Stimulated activated naive CD8-positive, alpha-beta T cell treated with anti-CD3 and anti-CD28 coated beads, Interleukin-15, Interleukin-2, amounts not matched to agents 100 ng/mL and 50 ng/mL, for 24 hours (primary cell): ENCODE data around the gene SLC35E1.

Experiments used
- H3K27ac Mint-ChIP-seq: one replicate; pipeline ENCODE4 v1.8.0; 2021; ENCODE audit warnings: mild to moderate bottlenecking, mixed read lengths
- H3K27me3 Mint-ChIP-seq: one replicate; pipeline ENCODE4 v1.8.0; 2021; ENCODE audit warnings: mixed read lengths
- H3K36me3 Mint-ChIP-seq: one replicate; pipeline ENCODE4 v1.8.0; 2021; ENCODE audit warnings: low read depth, mixed read lengths
- H3K4me1 Mint-ChIP-seq: one replicate; pipeline ENCODE4 v1.8.0; 2021; ENCODE audit warnings: low read depth, mixed read lengths
- H3K4me3 Mint-ChIP-seq: one replicate; pipeline ENCODE4 v1.8.0; 2021; ENCODE audit warnings: mild to moderate bottlenecking, mixed read lengths
- H3K9me3 Mint-ChIP-seq: one replicate; pipeline ENCODE4 v1.8.0; 2021; ENCODE audit warnings: mixed read lengths

SLC35E1 gene

DNA sequence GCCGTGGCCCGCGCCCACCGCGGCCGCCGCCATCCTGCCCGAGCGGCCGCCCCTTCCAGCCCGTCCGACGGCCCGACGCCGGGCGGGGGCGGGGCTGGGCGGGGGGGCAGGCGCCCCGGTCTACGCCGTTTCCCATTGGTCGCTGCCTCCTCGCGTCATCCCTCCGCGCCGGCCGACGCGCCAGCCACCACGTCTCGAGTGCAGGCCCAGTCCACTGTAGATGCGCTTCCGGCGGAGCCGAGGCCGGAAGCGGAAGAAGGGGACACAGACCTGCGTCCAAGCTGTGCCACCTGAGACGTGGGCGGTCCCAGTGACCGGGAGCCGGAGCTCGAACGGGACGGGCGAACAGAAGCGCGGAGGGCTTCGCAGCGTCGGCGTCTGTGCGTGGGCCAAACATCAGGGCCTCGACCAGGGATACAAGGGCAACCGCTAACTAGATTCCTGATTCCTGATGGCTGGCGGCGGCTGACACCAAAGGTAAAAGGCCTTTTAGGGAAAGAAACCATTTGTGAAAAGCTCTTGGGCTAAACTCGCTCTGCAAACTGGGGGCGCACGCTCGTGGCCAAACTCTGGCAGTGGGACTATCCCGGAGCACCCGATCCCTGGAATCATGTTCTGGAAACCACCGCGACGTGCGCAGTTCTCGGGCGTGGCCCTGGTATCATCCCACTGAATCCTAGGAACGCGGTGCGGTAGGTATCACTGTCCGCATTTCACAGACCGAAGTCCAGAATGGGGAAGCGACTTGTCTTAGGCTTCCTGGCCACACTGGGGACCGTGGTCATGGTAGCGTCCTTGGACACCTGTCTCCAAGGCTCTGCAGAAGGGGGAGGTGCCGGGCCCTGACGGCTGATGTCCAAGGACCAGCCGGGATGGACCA, at the start of gene SLC35E1:
SLC35E1 (minus strand) TSS at position 84 of the 880 bp plus-strand sequence; CDS start at position 33, 51 bp downstream.
- H3K27ac Mint-ChIP-seq: peak within 1 kb of the TSS; percentile 93
- no peaks in the 10 kb centered on the region for H3K9me3 Mint-ChIP-seq
- H3K4me3 Mint-ChIP-seq: peak within 1 kb of the TSS; percentile 94
- no peaks in the 10 kb centered on the region for H3K27me3 Mint-ChIP-seq
- H3K36me3 Mint-ChIP-seq: peaks cover 42% of the 10 kb centered on the region
- H3K4me1 Mint-ChIP-seq: peaks cover 54% of the 10 kb centered on the region

DNA sequence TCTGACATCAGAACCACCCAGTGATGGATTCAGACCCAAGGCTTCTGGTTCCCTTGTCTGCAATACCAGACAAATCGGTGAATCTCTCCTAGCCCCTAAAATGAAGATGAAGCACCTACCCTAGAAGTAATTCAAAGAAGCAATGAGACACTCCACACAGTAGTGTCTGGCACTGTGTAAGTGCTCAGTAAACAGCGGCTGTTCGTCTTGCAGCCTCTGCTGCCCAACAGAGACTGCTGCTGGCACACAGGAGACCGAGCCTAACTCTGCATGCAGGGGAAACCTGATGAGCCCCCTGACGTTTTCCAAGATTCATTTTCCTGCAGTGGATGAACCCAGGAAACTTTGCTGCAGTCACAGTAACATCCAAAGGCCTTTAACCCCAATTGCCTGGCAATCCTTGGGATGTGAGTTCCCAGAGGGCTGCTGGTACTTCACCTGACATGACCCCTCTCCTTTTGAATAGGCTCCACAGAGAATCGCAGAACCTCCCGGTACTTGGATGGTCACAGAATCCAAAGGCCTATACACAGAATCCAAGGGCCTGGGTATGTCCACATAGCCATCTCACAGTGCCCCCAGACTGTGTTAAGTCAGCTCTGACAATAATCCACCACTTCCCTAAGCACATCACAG, 49.1 kb upstream of the SLC35E1 start:
- Mint-ChIP-seq H3K9me3 (no peaks in the 10 kb centered on the region), H3K4me1 (peaks cover 70% of the 10 kb centered on the region), H3K4me3 (no peak overlapping the region), H3K27me3 (no peaks in the 10 kb centered on the region), H3K27ac (no peak overlapping the region), H3K36me3 (peaks cover 21% of the 10 kb centered on the region)

DNA sequence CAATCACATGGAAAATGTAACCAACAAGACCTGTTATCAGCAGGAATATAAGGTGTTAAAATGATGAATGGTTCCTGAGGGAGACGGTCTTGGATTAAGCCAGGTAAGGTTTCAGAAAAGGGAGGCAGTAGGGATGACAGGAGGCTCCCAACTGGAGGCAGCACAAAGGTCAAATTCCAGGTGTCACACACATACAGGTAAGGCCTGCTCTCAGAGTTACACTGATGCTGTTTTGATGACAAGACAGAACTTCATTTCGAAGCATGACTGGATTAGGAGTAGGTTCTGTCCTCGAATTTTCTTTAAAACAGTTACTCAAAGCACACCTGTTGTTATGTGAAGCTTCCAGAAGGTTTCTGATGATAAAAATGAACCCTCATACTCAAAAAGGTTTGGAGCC, 48.4 kb upstream of the SLC35E1 start:
- no peaks in the 10 kb centered on the region for H3K27me3 Mint-ChIP-seq
- peaks cover 70% of the 10 kb centered on the region for H3K4me1 Mint-ChIP-seq
- H3K36me3 Mint-ChIP-seq: peaks cover 14% of the 10 kb centered on the region
- H3K4me3 Mint-ChIP-seq: no peak overlapping the region
- no peaks in the 10 kb centered on the region for H3K9me3 Mint-ChIP-seq
- no peak overlapping the region for H3K27ac Mint-ChIP-seq

GRCh38 chr19:16620018-16620417, 47.8 kb upstream of the SLC35E1 start:
- Mint-ChIP-seq H3K4me3 (no peak overlapping the region), H3K9me3 (no peaks in the 10 kb centered on the region), H3K27me3 (no peaks in the 10 kb centered on the region), H3K4me1 (peaks cover 70% of the 10 kb centered on the region), H3K36me3 (peaks cover 8% of the 10 kb centered on the region), H3K27ac (no peak overlapping the region)

GRCh38 chr19:16619457-16619856, 47.2 kb upstream of the SLC35E1 start:
- peaks cover 70% of the 10 kb centered on the region for H3K4me1 Mint-ChIP-seq
- H3K9me3 Mint-ChIP-seq: no peaks in the 10 kb centered on the region
- peaks cover 7% of the 10 kb centered on the region for H3K36me3 Mint-ChIP-seq
- H3K27me3 Mint-ChIP-seq: no peaks in the 10 kb centered on the region
- H3K4me3 Mint-ChIP-seq: no peak overlapping the region
- no peak overlapping the region for H3K27ac Mint-ChIP-seq

DNA sequence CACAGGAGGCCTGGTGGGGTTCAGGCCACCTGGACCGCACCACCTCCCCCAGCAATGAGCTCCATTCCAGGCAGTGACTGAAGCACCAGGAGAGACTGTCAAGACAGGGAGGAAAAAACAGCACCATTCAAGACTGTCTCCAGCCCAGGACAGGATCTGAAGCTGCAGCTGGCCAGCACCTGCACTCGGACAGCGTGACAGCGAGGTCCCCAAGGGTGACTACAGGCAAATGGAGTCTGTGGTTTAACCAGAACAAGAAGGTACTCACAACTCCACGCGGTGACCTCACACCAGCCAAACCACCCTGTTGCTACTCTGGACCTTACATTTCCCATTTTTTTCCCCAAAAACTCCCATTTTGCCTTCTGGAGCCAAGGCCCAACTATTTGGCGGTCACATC, 46.0 kb upstream of the SLC35E1 start:
- Mint-ChIP-seq H3K9me3 (no peaks in the 10 kb centered on the region), H3K4me1 (peaks cover 71% of the 10 kb centered on the region), H3K27me3 (no peaks in the 10 kb centered on the region), H3K27ac (peak overlapping the region; percentile 54), H3K36me3 (peaks cover 3% of the 10 kb centered on the region), H3K4me3 (no peak overlapping the region)

DNA sequence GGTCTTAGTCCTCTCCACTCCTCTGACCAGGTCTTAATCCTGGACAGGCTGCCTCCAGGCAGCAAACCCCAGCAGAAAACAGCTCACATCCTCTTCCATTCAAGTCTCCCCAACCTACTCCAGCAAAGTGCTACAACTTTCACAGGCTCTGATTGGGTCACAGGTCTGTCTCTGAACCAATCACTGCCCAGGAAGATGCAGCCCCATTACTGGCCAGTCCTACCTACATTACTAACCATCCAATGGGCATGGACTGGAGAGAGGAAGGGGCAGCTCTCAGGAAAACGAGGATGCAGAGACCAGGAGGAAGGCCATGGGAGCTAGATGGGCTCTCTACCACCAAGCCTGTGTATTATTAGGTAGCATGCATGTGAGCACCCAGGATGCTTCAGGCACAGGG, 43.6 kb upstream of the SLC35E1 start:
- Mint-ChIP-seq H3K27me3 (no peaks in the 10 kb centered on the region), H3K27ac (no peak overlapping the region), H3K9me3 (no peaks in the 10 kb centered on the region), H3K4me1 (peaks cover 85% of the 10 kb centered on the region), H3K4me3 (no peak overlapping the region), H3K36me3 (no peaks in the 10 kb centered on the region)

- H3K9me3 Mint-ChIP-seq: no peaks in the 10 kb centered on the region
- H3K27me3 Mint-ChIP-seq: no peaks in the 10 kb centered on the region
- H3K27ac Mint-ChIP-seq: peak overlapping the region; percentile 68
- H3K36me3 Mint-ChIP-seq: no peaks in the 10 kb centered on the region
- H3K4me3 Mint-ChIP-seq: peak overlapping the region; percentile 2
- H3K4me1 Mint-ChIP-seq: peaks cover 85% of the 10 kb centered on the region
These were observed 42.7 kb upstream of the SLC35E1 start for GRCh38 chr19:16614941-16615340.

- Mint-ChIP-seq H3K4me1 (peaks cover 82% of the 10 kb centered on the region), H3K4me3 (no peak overlapping the region), H3K36me3 (no peaks in the 10 kb centered on the region), H3K27ac (no peak overlapping the region), H3K27me3 (no peaks in the 10 kb centered on the region), H3K9me3 (no peaks in the 10 kb centered on the region)
These were observed 41.6 kb upstream of the SLC35E1 start for GRCh38 chr19:16613841-16614240.

DNA sequence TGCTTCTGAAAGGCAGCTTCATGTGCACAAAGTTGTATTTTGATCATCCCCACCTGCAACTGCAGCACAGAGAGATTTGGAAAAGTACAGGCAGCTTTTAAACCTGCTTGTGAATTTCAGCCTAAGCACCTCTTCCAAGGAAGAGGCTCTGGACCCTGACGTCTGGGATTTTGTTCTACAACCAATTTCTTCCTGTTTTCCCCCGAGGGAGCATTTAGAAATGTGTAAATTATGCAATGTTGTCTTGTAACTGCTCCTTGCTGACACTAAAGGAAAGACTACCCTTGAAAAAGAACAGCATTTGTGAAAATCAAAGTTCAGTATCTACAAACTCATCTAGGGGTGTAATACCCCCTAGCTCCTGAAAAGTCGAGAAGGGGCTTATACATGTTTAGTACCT, 40.4 kb upstream of the SLC35E1 start:
- no peaks in the 10 kb centered on the region for H3K27me3 Mint-ChIP-seq
- no peaks in the 10 kb centered on the region for H3K9me3 Mint-ChIP-seq
- no peak overlapping the region for H3K27ac Mint-ChIP-seq
- no peak overlapping the region for H3K4me3 Mint-ChIP-seq
- H3K4me1 Mint-ChIP-seq: peaks cover 83% of the 10 kb centered on the region
- H3K36me3 Mint-ChIP-seq: no peaks in the 10 kb centered on the region

DNA sequence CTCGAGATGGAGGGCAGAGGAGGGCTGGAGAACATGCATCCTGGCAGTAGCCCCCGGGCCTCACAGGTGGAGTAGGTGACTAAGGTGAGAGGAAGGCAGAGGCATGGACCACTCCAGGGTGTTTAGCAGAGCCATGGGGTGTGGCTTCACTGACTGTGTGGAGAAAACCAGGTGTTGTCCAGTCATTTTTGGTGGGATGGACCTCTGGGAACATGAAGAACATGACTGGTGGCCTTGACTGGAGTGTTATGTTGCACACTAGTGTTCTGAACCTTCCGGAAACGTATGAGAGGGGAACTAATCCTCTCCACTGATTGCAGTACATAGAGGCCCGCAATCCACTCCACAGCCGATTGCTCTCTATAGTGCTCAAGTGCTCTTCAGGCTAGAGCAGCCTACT, 38.9 kb upstream of the SLC35E1 start:
- no peaks in the 10 kb centered on the region for H3K9me3 Mint-ChIP-seq
- H3K27ac Mint-ChIP-seq: peak overlapping the region; percentile 13
- no peak overlapping the region for H3K4me3 Mint-ChIP-seq
- no peaks in the 10 kb centered on the region for H3K36me3 Mint-ChIP-seq
- peaks cover 67% of the 10 kb centered on the region for H3K4me1 Mint-ChIP-seq
- H3K27me3 Mint-ChIP-seq: no peaks in the 10 kb centered on the region

- H3K4me3 Mint-ChIP-seq: no peak overlapping the region
These were observed 37.4 kb upstream of the SLC35E1 start for GRCh38 chr19:16609511-16610200.

DNA sequence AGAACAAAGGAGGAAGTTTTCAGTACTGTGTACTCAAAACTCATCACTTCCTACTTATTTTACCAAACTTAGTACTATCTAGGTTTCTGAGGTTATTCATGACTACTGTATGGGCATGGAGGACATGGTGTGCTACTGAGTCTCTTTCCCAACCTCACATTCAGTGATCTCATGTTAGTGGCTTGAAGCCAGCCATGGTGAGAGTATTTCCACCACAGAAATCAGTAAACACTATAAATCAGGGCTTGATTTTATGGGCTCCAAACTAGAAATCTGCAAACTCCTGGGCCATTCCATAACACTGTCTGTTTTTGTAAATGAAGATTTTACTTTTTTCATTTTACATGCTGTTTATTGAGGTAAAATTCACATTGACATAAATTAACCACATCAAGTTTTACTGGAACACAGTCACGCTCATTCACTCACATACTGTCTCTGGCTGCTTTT, 36.1 kb upstream of the SLC35E1 start:
- Mint-ChIP-seq H3K36me3 (no peaks in the 10 kb centered on the region), H3K9me3 (no peaks in the 10 kb centered on the region), H3K4me3 (no peak overlapping the region), H3K4me1 (peaks cover 59% of the 10 kb centered on the region), H3K27me3 (no peaks in the 10 kb centered on the region), H3K27ac (no peak overlapping the region)

More at GRCh38 chr19:16609511-16610200, 37.4 kb upstream of the SLC35E1 start:
- Mint-ChIP-seq H3K36me3 (no peaks in the 10 kb centered on the region), H3K9me3 (no peaks in the 10 kb centered on the region), H3K4me1 (peaks cover 66% of the 10 kb centered on the region), H3K27ac (no peak overlapping the region), H3K27me3 (no peaks in the 10 kb centered on the region)

DNA sequence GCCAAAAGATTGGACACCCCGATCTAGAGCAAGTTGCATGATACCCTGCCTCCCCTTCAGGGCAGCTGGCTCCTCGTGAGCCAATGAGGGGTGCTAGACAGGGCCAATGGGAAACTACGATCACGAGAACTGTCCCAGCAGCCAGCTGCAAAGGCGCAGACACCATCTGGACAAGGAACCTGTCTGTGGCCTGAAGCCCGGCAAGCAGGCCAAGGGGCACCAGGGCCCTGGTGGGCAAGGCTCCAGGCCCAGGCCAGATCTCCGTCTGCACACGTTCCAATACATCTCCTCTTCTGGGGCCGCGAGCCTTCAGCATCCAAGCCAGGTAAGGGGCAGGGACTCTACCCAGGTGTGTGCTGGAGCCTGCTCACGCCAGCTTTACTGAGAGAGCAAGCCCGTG, 35.6 kb upstream of the SLC35E1 start:
- Mint-ChIP-seq H3K9me3 (no peaks in the 10 kb centered on the region), H3K36me3 (no peaks in the 10 kb centered on the region), H3K27me3 (no peaks in the 10 kb centered on the region), H3K4me1 (peaks cover 58% of the 10 kb centered on the region), H3K27ac (no peak overlapping the region), H3K4me3 (no peak overlapping the region)

GRCh38 chr19:16605553-16605994, 33.4 kb upstream of the SLC35E1 start:
- Mint-ChIP-seq H3K4me3 (no peak overlapping the region), H3K4me1 (peaks cover 36% of the 10 kb centered on the region), H3K9me3 (no peaks in the 10 kb centered on the region), H3K27ac (no peak overlapping the region), H3K36me3 (no peaks in the 10 kb centered on the region), H3K27me3 (no peaks in the 10 kb centered on the region)
